ENCODE data around the gene SINHCAF.
A peak's percentile ranks its signal among the peaks of the same experiment; 100 is the strongest.

SINHCAF gene

DNA sequence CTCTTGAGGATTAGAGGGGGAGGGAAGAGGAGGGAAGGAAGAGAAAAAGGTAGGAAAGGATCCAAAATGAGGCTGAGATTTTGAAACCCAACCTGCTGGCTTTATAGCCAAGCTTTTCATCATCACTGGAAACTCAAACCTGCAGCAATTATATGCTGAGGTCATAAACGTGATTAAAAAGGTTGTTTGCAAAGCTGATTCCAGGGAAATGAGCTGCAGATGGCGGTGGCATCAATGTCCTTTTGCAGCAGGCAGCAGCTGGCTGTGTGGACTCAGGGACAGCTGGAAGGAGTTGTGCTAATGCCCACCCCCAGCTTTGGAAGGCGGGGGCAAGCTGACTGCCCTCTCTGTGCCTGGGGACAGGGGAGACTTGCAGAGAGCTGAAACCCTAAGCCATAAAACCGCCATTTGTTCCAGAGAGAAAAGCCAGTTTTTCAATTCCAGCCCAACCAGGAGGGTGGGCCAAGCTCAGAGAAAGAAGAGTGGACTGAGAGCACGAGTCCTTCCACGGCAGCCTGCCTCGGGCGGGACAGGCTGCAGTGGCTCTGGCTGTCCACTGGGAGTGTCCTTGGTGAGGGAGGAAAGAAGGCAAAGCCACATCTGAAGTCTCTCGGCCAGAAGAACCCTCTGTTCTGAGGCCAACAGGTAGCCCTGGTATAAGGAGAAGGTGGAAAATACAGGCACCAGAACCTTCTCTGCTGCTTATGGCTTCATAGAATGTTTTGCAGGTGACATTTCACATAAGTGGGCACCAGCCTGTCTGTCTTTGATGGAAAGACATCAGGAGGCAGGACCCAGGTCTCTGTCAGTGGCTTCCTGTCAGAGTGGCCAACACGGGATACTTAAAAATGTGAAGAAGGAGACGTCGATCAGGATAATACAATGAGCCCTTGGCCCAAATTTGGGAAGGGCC, 90.7 kb downstream of the SINHCAF start:
- peak; percentile 41 to 42 for DNase-seq (ENCODE audit: low read depth in 2 of 2)
- TF ChIP-seq, protein P1, sequence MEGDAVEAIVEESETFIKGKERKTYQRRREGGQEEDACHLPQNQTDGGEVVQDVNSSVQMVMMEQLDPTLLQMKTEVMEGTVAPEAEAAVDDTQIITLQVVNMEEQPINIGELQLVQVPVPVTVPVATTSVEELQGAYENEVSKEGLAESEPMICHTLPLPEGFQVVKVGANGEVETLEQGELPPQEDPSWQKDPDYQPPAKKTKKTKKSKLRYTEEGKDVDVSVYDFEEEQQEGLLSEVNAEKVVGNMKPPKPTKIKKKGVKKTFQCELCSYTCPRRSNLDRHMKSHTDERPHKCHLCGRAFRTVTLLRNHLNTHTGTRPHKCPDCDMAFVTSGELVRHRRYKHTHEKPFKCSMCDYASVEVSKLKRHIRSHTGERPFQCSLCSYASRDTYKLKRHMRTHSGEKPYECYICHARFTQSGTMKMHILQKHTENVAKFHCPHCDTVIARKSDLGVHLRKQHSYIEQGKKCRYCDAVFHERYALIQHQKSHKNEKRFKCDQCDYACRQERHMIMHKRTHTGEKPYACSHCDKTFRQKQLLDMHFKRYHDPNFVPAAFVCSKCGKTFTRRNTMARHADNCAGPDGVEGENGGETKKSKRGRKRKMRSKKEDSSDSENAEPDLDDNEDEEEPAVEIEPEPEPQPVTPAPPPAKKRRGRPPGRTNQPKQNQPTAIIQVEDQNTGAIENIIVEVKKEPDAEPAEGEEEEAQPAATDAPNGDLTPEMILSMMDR (IDR thresholded peaks at IDR 0.05; ENCODE audit: low read depth, low read length): peak; percentile 83
- no peak overlapping the region for H3K4me3 ChIP-seq (replicated peaks in 1 of 2; ENCODE audit: low read depth in 2 of 2, low read length in 2 of 2)

DNA sequence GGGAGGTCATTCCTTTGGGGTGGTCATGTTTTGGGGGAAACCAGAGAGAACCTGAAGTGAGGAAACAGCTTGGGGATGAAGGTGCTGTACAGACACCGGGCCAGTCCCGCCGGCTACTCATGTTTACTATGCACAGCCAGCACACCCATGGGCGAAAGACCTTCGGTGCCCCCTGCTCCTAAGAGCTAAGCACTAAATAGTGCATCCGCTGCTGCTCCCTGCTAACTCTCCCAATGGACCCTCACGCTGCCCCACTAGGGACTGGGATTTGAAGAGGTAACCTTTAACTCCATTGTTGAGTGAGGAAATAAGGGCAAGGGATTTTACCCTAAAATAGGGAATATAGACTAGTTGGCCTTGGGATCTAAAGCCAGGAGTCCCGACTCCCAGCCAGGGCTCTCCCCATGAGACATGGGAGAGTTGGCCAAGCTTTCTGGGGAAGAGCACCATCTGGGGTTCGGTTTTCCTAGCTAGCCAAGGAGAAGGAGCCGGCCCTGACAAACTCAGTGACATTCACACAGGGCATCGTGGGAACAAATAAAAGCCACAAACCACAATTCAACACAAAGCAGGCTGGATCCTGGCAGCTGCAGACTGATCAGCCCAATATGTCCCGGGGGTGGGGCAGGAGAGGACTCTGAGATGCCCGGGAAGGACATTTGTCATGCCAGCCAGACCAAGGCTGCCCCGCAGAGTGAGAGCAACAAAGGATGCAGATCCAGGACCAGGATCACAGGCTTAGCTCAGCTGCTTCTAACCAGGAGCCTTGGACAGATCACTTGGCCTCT, 91.7 kb downstream of the SINHCAF start:
- no peak for DNase-seq (ENCODE audit: low read depth in 2 of 2)
- TF ChIP-seq, protein P1 (IDR thresholded peaks at IDR 0.05; ENCODE audit: low read depth, low read length): no peak
- no peak overlapping the region for H3K4me3 ChIP-seq (replicated peaks in 1 of 2; ENCODE audit: low read depth in 2 of 2, low read length in 2 of 2)

DNA sequence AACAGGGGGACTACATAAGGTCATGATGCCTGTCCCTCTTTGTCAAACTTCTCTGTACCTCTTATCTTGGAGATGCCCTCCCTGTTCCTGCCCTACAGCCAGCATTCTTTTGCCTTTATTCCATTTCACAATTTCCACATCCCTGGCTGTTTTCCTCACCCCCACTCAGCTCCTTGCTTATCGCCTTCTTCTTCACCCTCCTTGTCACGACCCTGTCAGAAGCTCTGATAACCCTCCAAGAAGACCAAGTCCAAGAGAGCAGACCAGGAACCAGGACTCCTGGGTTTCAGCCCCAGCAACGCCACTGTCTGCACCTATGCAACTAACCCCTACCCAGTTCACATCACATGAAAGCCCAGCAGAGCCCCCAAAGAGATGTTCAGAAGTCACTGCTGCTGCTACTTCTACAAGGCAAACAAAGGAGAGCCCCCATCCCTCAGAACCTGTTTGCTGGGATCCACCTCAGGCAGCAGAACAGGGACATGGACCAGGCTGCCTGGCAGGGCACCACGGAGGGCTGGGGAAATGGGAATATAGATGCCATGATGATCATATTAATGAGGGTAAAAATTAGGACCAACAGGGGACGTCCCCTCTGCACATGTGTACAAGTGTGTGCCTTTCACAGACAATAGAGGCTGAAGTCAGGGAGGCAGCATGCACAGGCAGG, 92.8 kb downstream of the SINHCAF start:
- H3K4me3 ChIP-seq (replicated peaks in 1 of 2; ENCODE audit: low read depth in 2 of 2, low read length in 2 of 2): no peak overlapping the region
- no peak for DNase-seq (ENCODE audit: low read depth in 2 of 2)
- TF ChIP-seq, protein P1 (IDR thresholded peaks at IDR 0.05; ENCODE audit: low read depth, low read length): no peak

DNA sequence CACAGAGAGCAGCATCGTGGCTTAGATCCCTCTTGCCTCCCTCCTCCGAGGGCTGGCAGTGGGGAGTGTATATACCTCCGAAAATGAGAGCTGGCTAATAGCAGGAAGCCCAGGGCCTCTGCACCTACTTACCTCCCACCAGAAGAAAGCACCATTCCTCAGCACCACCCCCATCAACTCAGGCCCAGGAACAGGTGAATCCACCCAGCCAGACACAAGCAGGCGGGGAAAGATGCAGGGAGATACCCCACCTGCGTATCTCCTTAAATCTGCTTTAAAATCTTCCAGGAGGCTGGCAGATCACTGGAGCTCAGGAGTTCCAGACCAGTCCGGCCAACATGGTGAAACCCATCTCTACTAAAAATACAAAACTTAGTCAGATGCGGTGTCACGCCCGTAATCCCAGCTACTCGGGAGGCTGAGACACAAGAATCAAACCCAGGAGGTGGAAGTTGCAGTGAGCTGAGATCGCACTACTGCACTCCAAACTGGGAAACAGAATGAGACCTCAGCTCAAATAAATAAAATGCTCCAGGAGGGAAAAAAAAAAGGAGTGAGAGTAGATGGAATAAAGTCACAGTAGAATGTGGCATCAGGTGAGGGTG, 93.5 kb downstream of the SINHCAF start:
- TF ChIP-seq, protein P1 (IDR thresholded peaks at IDR 0.05; ENCODE audit: low read depth, low read length): no peak

DNA sequence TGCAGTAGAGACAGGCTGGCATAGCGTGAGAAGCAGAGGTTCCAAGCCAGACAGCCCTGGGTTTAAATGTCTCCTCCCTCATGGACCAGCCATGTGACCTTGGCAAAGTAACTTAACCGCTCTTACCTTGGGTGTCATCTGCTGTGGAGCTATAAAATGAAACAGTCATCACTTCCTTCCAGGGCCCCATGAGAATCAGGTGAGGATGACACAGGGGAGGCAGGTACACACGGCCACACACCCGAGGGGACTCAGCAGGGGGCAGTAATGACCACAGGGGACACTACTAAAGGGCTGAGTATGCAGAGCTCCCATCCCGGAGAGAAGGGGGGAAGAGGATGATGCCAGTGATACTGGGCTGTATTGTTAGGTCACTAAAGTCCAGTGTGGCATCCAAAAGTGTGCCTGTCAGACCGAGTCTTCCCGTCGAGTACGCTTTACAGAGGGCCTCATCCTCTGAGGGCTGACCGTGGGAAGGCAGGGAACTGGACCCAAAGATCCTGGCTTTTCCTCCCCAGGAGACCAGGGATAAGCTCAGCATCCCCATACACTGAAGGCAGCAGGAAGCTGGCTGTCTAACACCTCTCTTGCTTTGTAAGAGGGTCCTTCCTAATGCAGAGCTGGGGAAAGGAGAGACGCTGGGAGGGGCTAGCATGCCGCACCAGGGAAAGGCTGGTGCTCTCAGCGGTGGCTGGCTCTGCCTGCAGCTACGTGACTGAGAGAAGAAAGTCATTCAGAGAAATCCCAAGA, 94.2 kb downstream of the SINHCAF start:
- H3K4me3 ChIP-seq (replicated peaks in 1 of 2; ENCODE audit: low read depth in 2 of 2, low read length in 2 of 2): no peak overlapping the region
- no peak for DNase-seq (ENCODE audit: low read depth in 2 of 2)
- TF ChIP-seq, protein P1 (IDR thresholded peaks at IDR 0.05; ENCODE audit: low read depth, low read length): no peak

More for the DNA sequence above, 93.5 kb downstream of the SINHCAF start:
- no peak for DNase-seq (ENCODE audit: low read depth in 2 of 2)
- no peak overlapping the region for H3K4me3 ChIP-seq (replicated peaks in 1 of 2; ENCODE audit: low read depth in 2 of 2, low read length in 2 of 2)
